ENCODE measurements around the gene YDJC. TPM values are rescaled to one million over a fixed set of nuclear protein-coding genes. Genes with fewer than 3 reads are reported as not detected.

Gene YDJC
- total RNA-seq, 1 experiment from 2014 or later, result 79.4 TPM

- TF ChIP-seq EZH2phosphoT487 (IDR thresholded peaks at IDR 0.05; ENCODE audit: borderline replicate concordance, low read length) (no peak), EZH2 (IDR thresholded peaks at IDR 0.05; ENCODE audit: low read length, unreplicated experiment) (no peak)
- TF ChIP-seq, protein P1, sequence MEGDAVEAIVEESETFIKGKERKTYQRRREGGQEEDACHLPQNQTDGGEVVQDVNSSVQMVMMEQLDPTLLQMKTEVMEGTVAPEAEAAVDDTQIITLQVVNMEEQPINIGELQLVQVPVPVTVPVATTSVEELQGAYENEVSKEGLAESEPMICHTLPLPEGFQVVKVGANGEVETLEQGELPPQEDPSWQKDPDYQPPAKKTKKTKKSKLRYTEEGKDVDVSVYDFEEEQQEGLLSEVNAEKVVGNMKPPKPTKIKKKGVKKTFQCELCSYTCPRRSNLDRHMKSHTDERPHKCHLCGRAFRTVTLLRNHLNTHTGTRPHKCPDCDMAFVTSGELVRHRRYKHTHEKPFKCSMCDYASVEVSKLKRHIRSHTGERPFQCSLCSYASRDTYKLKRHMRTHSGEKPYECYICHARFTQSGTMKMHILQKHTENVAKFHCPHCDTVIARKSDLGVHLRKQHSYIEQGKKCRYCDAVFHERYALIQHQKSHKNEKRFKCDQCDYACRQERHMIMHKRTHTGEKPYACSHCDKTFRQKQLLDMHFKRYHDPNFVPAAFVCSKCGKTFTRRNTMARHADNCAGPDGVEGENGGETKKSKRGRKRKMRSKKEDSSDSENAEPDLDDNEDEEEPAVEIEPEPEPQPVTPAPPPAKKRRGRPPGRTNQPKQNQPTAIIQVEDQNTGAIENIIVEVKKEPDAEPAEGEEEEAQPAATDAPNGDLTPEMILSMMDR (conservative IDR thresholded peaks at IDR 0.05; ENCODE audit: low read depth, low read length), result no peak
- no peak for DNase-seq
- no peaks in the 10 kb centered on the region for H4K20me1 ChIP-seq (ENCODE audit: low read length)
- H3K9me3 ChIP-seq (ENCODE audit: low read length), result no peaks in the 10 kb centered on the region
- no TSS peak for BruUV-seq (replicated peaks)
- H3K36me3 ChIP-seq (ENCODE audit: low read depth, low read length), result no peaks in the 10 kb centered on the region
- H3K27ac ChIP-seq (ENCODE audit: low read length), result no peak overlapping the region
- H3K27me3 ChIP-seq (ENCODE audit: low read length), result no peaks in the 10 kb centered on the region
- ChIA-PET POLR2A (ENCODE audit: unreplicated experiment) (no interaction called here), CTCF (no interaction called here)
- no peaks in the 10 kb centered on the region for H3F3A ChIP-seq (ENCODE audit: low read length, unreplicated experiment)
- H3K79me2 ChIP-seq (ENCODE audit: low read length), result no peaks in the 10 kb centered on the region
- H2AFZ ChIP-seq (ENCODE audit: low read length), result no peak overlapping the region
- intact Hi-C loops (cut with micrococcal nuclease), result no loop called here
- H3K4me1 ChIP-seq (ENCODE audit: insufficient read depth, low read length), result peaks cover 4% of the 10 kb centered on the region; the same call in 1 of the 2 replicates
- H3K4me3 ChIP-seq (ENCODE audit: low read length), result no peak overlapping the region
- ATAC-seq, result no peak
- H3K4me2 ChIP-seq (ENCODE audit: low read length), result no peak overlapping the region
- H3K9ac ChIP-seq (ENCODE audit: low read length), result no peak overlapping the region
- no peaks in the 10 kb centered on the region for H3K9me2 ChIP-seq (replicated peaks; ENCODE audit: low read length)
These were observed 30.2 kb upstream of the YDJC start for GRCh38 chr22:21659864-21660525.

GRCh38 chr22:21657360-21658032, 27.7 kb upstream of the YDJC start:
- BruUV-seq (replicated peaks), result no TSS peak
- CTCF ChIA-PET, result no interaction called here
- H3K79me2 ChIP-seq (ENCODE audit: low read length), result peaks cover 9% of the 10 kb centered on the region
- no peaks in the 10 kb centered on the region for H3K27me3 ChIP-seq (ENCODE audit: low read length)
- H3K4me1 ChIP-seq (ENCODE audit: insufficient read depth, low read length), result peaks cover 4% of the 10 kb centered on the region; the same call in 1 of the 2 replicates
- H3K9me3 ChIP-seq (ENCODE audit: low read length), result no peaks in the 10 kb centered on the region
- H3F3A ChIP-seq (ENCODE audit: low read length, unreplicated experiment), result no peaks in the 10 kb centered on the region
- peak overlapping the region; percentile 81 for H3K4me2 ChIP-seq (ENCODE audit: low read length)
- H2AFZ ChIP-seq (ENCODE audit: low read length), result peak overlapping the region; percentile 78
- intact Hi-C loops (cut with micrococcal nuclease), result no loop called here
- peak overlapping the region; percentile 43; the same call in 1 of the 2 replicates for H3K9ac ChIP-seq (ENCODE audit: low read length)
- H4K20me1 ChIP-seq (ENCODE audit: low read length), result no peaks in the 10 kb centered on the region
- POLR2A ChIA-PET (ENCODE audit: unreplicated experiment), result interaction anchor here (0.6 kb wide), 1 partner anchor 102 kb away, joined by 3 read pairs; no protein-coding TSS in a partner anchor
- DNase-seq (peak; percentile 71), ATAC-seq (peak; percentile 93)
- no peak for TF ChIP-seq EZH2phosphoT487 (IDR thresholded peaks at IDR 0.05; ENCODE audit: borderline replicate concordance, low read length)
- TF ChIP-seq, protein P1 (conservative IDR thresholded peaks at IDR 0.05; ENCODE audit: low read depth, low read length), result 0 out of 2 replicates have a peak, but pooled peaks have one; percentile 13
- no peak overlapping the region for H3K27ac ChIP-seq (ENCODE audit: low read length)
- peak overlapping the region; percentile 71 for H3K4me3 ChIP-seq (ENCODE audit: low read length)
- H3K9me2 ChIP-seq (replicated peaks; ENCODE audit: low read length), result no peaks in the 10 kb centered on the region
- H3K36me3 ChIP-seq (ENCODE audit: low read depth, low read length), result no peaks in the 10 kb centered on the region

GRCh38 chr22:21657020-21657359, 27.2 kb upstream of the YDJC start:
- ChIA-PET CTCF (no interaction called here), POLR2A (ENCODE audit: unreplicated experiment) (no interaction called here)
- Histone ChIP-seq H2AFZ (ENCODE audit: low read length) (peak overlapping the region; percentile 78), H3K4me2 (ENCODE audit: low read length) (peak overlapping the region; percentile 81), H3K36me3 (ENCODE audit: low read depth, low read length) (no peaks in the 10 kb centered on the region), H3K27me3 (ENCODE audit: low read length) (no peaks in the 10 kb centered on the region), H3K9me3 (ENCODE audit: low read length) (no peaks in the 10 kb centered on the region), H3K4me3 (ENCODE audit: low read length) (peak overlapping the region; percentile 71), H3K9ac (ENCODE audit: low read length) (no peak overlapping the region), H4K20me1 (ENCODE audit: low read length) (no peaks in the 10 kb centered on the region), H3K79me2 (ENCODE audit: low read length) (peaks cover 13% of the 10 kb centered on the region), H3K9me2 (replicated peaks; ENCODE audit: low read length) (no peaks in the 10 kb centered on the region), H3K27ac (ENCODE audit: low read length) (no peak overlapping the region), H3K4me1 (ENCODE audit: insufficient read depth, low read length) (peaks cover 4% of the 10 kb centered on the region; the same call in 1 of the 2 replicates), H3F3A (ENCODE audit: low read length, unreplicated experiment) (no peaks in the 10 kb centered on the region)
- TF ChIP-seq, protein P1 (conservative IDR thresholded peaks at IDR 0.05; ENCODE audit: low read depth, low read length), result no peak
- TF ChIP-seq EZH2phosphoT487 (IDR thresholded peaks at IDR 0.05; ENCODE audit: borderline replicate concordance, low read length) (no peak), EZH2 (IDR thresholded peaks at IDR 0.05; ENCODE audit: low read length, unreplicated experiment) (no peak)
- intact Hi-C loops (cut with micrococcal nuclease), result no loop called here
- DNase-seq, result no peak
- no TSS peak for BruUV-seq (replicated peaks)
- peak; percentile 4; the same call in 1 of the 2 replicates for ATAC-seq
